Renal pelvis (tissue), 4 donors: ENCODE measurements around the gene GLI1. TPM values are rescaled to one million over a fixed set of nuclear protein-coding genes. Genes with fewer than 3 reads are reported as not detected.

Experiments used
- DNase-seq: peaks from one replicate; pipeline ENCODE4 v3.0.0-alpha.2; 2013
- polyA plus RNA-seq, 3 donors: library from polyadenylated mRNA; unstranded; fragments of 120-200 nt; gene quantifications; one replicate each; pipeline ENCODE4 v1.2.1, GENCODE V29; 2013; ENCODE audit not compliant: insufficient read length in 3 of 3

GLI1 gene
- polyA plus RNA-seq, 3 donors: 20.2 to 21.2 (median 20.5) TPM

GRCh38 chr12:57474430-57474829, 14.8 kb downstream of the GLI1 start:
- no peak for DNase-seq

- no peak for DNase-seq
Measured at GRCh38 chr12:57474862-57475261, 15.3 kb downstream of the GLI1 start.

GRCh38 chr12:57475271-57476161, 15.9 kb downstream of the GLI1 start:
- DNase-seq: no peak

DNA sequence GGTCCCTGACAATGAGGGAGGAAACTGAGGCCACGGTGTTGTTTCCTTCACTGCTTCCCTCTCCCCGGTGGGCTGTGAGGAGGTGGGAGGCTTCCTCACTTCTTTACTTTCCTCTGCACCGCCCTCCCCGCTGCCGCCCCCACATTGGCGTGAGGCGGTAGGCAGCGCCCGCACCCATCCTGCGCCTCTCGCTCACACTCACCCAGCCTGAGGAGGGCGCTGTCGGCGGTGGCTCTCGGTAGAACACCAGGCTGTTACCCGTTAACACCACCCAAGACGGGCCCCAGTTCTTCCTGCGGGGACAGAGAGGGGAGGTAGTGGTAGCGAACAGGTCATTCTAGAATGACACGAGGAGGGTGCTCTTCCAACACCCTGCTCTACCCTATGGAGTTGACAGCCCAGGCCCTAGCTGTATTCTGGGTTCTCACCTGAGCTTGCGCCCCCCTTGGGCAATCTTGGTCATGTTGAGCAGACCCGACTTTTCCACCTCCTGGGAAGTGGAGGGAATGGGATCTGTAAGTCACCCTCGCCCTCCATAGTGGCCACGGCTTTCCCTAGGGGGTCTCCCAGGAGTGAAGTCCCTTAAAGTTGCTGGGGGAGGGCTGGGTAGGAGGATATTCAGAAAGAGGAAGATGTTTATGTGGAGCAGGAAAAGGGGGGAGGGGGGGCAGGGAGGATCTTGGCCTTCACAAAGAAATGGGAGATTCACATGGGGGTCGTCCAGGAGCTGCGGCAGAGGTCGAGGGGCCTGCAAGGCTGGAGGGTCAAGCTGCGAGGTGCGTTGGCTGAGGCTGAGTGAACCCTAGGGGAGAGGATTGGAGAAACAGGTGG, 16.8 kb downstream of the GLI1 start:
- DNase-seq: no peak

DNA sequence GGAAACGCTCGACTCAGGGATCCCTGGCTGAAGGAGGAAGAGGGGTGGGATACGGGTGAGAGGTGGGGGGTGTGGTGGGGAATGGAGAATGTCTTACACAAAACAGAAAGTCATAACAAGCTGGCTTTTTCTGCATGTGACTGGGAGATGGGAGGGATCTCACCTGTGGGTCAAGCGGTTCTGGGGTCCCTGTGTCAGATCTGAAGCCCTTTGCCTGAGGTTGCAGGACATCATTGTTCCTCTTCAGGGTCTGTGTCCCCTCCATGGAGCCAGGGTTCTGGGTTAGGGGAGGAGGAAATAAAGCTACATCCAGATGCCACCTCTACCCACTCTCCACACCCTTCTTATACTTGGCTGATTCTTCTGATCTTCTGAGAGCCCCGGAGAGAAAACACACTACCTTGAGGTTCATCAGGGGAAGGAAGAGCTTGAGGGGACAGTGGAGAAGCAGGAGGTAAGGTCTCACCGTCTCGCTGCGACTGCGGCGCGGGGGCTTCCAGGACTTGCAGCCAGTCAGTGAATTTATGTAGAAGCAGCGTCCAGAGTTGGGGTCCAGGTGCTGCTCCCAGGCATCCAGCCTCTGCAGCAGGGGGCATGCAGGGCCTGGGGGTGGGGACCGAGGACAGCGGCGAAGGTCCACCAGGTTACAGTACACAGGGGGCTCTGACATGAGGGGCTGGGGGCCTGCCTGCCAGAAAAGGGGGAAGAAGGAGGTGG, 17.6 kb downstream of the GLI1 start:
- DNase-seq: no peak

- DNase-seq: no peak
Measured at GRCh38 chr12:57477710-57478681, 18.4 kb downstream of the GLI1 start.

GRCh38 chr12:57479043-57479375, 19.4 kb downstream of the GLI1 start:
- DNase-seq: no peak

DNA sequence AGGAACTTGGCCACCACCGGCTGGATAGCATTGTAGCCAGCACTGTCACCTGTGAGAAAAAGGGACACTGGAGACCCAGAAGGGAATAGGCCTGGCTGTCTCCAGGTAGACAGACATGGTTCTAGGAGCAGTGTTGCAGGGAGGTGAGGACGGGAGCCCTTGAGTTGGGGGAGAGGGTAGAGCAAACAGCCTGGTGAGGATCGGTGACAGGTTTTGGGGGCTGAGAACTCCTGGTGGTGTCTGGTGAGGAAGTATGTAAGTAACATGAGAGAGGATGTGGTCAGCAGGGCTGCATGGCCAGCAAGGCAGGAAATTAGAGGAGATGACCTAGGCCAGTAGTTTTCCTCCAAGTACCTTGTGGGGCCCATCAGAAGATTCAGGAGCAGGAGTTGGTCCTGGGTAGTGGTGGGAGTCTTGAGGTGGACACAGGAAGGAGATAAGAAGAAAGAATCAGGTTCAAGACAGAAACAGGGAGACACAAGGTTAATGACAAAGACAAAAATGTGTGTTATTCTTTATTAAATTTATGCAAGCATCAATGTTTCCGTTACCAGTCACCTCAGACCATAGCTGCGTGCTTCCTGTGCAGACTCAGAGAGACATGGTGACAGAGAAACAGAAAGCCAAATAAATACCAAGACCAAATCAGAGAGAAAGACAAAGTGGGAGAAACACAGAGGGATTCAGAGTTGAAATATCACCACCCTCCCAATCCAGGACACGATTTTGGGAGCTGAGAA, 20.0 kb downstream of the GLI1 start, which contains the start of gene ARHGAP9:
ARHGAP9 (minus strand) TSS at position 491 of the 740 bp plus-strand sequence; CDS start at position 31, 460 bp downstream.
- no peak for DNase-seq

- DNase-seq: no peak
Measured at GRCh38 chr12:57481671-57482070, 22.1 kb downstream of the GLI1 start.

DNA sequence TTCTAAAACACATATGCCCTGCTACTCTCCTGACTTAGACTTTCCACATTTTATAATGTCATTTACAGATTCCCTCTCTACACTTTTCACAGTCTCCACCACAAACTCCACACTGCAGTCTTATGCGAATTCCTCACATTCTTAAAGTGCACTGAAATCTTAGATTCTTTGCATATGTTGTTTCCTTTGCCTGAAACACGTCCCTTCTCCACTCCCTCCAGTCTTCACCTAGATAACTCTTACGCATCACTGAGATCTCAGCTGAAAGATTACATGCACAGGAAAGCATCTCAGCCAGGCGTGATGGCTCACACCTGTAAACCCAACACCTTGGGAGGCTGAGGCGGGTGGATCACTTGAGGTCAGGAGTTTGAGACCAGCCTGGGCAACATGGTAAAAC, 23.9 kb downstream of the GLI1 start:
- no peak for DNase-seq

GRCh38 chr12:57485695-57486094, 26.1 kb downstream of the GLI1 start:
- no peak for DNase-seq

- no peak for DNase-seq
Measured at GRCh38 chr12:57487055-57487596, 27.5 kb downstream of the GLI1 start.

- peak; percentile 96 for DNase-seq
Measured at GRCh38 chr12:57487597-57488401, 28.2 kb downstream of the GLI1 start, which contains the start of gene MARS1. Gene MARS1, plus strand, starts transcription at chr12:57488068. Its CDS starts 23 bp downstream, at chr12:57488091.

- DNase-seq: no peak
Measured at GRCh38 chr12:57488402-57489156, 29.0 kb downstream of the GLI1 start.

DNA sequence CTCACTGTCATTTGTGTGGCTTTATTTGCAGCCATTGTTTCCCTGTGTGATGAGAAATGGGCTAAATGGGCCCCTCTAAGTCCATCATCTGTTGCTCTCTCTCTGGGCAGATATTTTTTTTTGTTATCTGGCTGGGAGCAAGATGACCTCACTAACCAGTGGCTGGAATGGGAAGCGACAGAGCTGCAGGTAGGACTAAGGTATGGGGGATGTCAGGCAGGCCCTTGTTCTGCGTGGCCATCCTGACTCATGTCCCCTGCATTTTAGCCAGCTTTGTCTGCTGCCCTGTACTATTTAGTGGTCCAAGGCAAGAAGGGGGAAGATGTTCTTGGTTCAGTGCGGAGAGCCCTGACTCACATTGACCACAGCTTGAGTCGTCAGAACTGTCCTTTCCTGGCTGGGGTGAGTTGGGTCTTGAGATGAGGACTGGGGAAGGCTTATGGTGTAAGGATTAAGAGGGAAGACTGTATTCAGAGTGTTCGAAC, 29.6 kb downstream of the GLI1 start:
- DNase-seq: no peak

DNA sequence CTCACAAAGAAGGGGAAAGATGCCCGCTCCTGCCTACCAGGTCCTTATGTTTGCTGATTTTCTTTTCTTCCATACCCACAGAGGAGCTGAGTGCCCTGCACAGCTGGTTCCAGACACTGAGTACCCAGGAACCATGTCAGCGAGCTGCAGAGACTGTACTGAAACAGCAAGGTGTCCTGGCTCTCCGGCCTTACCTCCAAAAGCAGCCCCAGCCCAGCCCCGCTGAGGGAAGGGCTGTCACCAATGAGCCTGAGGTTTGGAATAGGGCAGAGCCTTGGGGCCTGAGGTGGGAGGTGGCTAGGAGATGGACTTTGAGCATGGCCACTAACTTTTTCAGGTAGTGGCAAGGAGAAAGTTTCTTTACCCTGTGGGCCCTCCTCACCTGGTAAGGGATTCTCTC, 30.5 kb downstream of the GLI1 start:
- DNase-seq: no peak

DNA sequence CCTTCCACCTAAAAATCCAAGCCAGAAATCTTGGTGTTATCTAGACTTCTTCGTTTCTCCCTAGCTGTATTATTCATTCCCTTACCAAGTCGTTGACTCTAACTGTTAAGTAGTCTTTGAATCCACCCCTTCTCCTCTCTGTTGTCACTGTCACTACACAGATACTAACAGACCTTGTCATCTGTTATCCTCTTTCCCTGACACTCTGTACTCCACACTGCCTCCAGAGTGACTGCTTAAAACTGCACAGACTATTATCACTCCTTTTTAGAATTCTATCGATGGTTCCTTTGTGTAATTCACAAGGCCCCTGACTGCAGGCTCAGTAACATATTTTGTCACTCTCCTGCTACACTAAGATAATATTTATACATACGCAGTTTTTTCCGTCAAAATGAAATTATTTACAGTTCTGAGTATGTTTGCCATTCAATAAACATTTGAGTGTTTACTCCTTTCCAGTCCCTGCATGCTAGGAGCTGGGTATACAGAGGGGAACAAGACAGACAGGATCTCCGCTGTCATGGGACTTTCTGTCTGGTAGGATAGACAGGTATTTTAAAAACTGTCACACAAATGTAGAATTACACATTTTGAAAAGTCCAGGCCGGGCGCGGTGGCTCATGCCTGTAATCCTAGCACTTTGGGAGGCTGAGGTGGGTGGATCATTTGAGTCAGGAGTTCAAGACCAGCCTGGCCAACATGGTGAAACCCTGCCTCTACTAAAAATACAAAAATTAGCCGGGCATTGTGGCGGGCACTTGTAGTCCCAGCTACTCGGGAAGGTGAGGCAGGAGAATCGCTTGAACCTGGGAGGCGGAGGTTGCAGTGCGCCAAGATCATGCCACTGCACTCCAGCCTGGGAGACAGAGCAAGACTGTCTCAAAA, 32.1 kb downstream of the GLI1 start:
- no peak for DNase-seq
